Activated CD4-positive, alpha-beta T cell treated with anti-CD3 and anti-CD28 coated beads, Interleukin-2, amount 10 ng/mL, durations not matched to agents 7 days and 5 days (primary cell): ENCODE measurements around the gene CAVIN1. TPM values are rescaled to one million over a fixed set of nuclear protein-coding genes. Genes with fewer than 3 reads are reported as not detected.
"Not testable (repeated sequence)": the region's sequence is repeated elsewhere in the genome, so short reads cannot be mapped to it uniquely, and the experiment has no call there.

Source experiments
- CTCF ChIA-PET: fragments of 350-600 bp; sonication (Branson Sonifier 250); formaldehyde crosslinking; loops from one replicate; lab custom pipeline; 2021; ENCODE audit warnings: antibody characterized with exemption; lab: Charles Lee
- POLR2A ChIA-PET: fragments of 350-600 bp; sonication (Branson Sonifier 250); formaldehyde crosslinking; loops from one replicate; lab custom pipeline; 2021; ENCODE audit warnings: antibody characterized with exemption; lab: Charles Lee
- DNase-seq: peaks from one replicate; pipeline ENCODE4 v3.0.0-alpha.2; 2020
- H3K27ac Mint-ChIP-seq: one replicate; pipeline ENCODE4 v1.8.0; 2021; ENCODE audit warnings: mild to moderate bottlenecking, moderate library complexity, mixed read lengths
- H3K27me3 Mint-ChIP-seq: one replicate; pipeline ENCODE4 v1.8.0; 2021; ENCODE audit warnings: mixed read lengths
- H3K36me3 Mint-ChIP-seq: one replicate; pipeline ENCODE4 v1.8.0; 2021; ENCODE audit warnings: low read depth, mixed read lengths
- H3K4me1 Mint-ChIP-seq: one replicate; pipeline ENCODE4 v1.8.0; 2021; ENCODE audit warnings: mixed read lengths
- H3K4me3 Mint-ChIP-seq: one replicate; pipeline ENCODE4 v1.8.0; 2021; ENCODE audit warnings: mild to moderate bottlenecking, moderate library complexity, mixed read lengths
- H3K9me3 Mint-ChIP-seq: one replicate; pipeline ENCODE4 v1.8.0; 2021; ENCODE audit warnings: mixed read lengths
- total RNA-seq, 2 experiments: library from RNA; stranded (reverse); gene quantifications; one replicate each; pipeline ENCODE4 v1.2.3, GENCODE V29; 2021

Gene CAVIN1
- total RNA-seq, 2 experiments from 2014 or later = 1.5 to 1.6 TPM

DNA sequence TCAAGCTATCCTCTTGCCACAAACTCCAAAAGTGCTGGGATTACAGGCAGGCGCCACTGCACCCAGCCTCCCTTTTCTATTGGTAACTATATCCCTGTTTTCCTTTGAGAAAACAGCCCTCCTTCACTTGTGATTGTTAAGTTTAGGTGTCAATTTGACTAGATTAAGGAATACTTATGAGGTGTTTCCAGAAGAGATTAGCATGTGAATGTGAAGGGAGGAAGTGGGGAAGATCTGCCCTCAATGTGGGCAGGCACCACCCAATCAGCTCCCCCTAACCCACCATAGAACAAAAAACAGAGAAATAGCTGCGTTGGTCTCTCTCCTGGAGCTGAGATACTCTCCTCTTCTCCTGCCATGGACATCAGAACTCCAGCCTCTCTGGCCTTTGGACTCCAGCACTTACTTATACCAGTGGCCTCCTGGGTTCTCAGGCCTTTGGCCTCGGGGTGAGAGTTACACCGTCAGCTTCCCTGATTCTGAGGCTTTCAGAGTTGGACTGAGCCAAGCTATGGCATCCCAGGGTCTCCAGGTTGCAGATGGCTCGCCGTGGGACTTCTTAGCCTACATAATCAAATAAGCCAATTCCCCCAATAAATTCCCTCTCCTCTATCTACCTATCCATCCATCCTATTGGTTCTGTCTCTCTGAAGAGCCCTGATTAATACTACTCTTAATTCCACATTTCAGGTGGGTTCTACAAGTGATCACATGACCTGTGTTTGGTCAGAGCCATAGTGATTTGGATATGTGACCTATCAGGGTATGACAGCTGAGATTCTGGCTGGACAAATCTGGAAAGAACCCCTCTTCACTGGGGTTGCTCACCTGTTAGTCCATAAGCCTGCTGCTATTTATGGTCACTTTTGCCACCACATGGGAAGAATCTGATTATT is 22.9 kb downstream of the CAVIN1 start:
- Mint-ChIP-seq H3K27me3 (no peaks in the 10 kb centered on the region), H3K4me3 (no peak overlapping the region), H3K4me1 (peaks cover 33% of the 10 kb centered on the region), H3K9me3 (no peaks in the 10 kb centered on the region), H3K36me3 (no peaks in the 10 kb centered on the region), H3K27ac (peak overlapping the region; percentile 15)
- DNase-seq = no peak
- POLR2A ChIA-PET = interaction anchor here (0.9 kb wide), 1 partner anchor 12 kb away, joined by 3 read pairs; the partner anchor contains the start of gene STAT3
- CTCF ChIA-PET = interaction anchor here (1.8 to 14.5 kb wide), 3 partner anchors 11 to 82 kb away, joined by 7 to 357 read pairs (median 50); partner anchors contain the start of gene STAT3

DNA sequence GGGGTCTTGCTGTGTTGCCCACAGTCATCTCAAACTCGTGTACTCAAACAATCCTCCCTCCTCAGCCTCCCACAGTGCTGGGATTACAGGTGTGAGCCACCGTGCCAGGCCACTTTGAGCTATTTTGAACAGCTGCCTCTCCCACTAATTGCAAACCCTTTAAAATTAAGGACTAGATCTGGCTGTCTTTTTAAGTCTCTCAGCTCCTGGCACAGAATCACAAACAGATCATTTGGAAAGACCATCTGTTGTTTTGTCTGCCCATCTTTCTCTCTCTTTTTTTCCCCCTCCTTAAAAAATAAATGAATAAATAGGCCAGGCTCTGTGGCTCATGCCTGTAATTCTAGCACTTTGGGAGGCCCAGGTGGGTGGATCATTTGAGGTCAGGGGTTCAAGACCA is 23.9 kb downstream of the CAVIN1 start:
- no peak for DNase-seq
- no peaks in the 10 kb centered on the region for H3K27me3 Mint-ChIP-seq
- no peaks in the 10 kb centered on the region for H3K9me3 Mint-ChIP-seq
- H3K4me3 Mint-ChIP-seq = no peak overlapping the region
- ChIA-PET CTCF (interaction anchor here (0.7 to 14.5 kb wide), 7 partner anchors 8 to 120 kb away, joined by 3 to 357 read pairs (median 7); partner anchors contain the start of gene STAT3), POLR2A (interaction anchor here (0.9 kb wide), 1 partner anchor 11 kb away, joined by 3 read pairs; the partner anchor contains the start of gene STAT3)
- no peak overlapping the region for H3K27ac Mint-ChIP-seq
- H3K36me3 Mint-ChIP-seq = no peaks in the 10 kb centered on the region
- peaks cover 37% of the 10 kb centered on the region for H3K4me1 Mint-ChIP-seq

DNA sequence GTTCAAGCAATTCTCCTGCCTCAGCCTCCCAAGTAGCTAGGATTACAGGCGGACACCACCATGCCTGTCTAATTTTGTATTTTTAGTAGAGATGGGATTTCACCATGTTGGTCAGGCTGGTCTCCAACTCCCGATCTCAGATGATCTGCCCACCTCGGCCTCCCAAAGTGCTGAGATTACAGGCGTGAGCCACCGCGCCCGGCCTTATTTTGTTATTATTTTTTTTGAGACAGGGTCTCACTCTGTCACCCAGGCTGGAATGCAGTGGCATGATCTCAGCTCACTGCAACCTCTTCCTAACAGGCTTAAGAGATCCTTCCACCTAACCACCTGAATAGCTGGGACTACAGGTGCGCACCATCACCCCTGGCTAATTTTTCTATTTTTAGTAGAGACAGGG is 27.5 kb downstream of the CAVIN1 start:
- H3K36me3 Mint-ChIP-seq, H3K27ac Mint-ChIP-seq, H3K4me3 Mint-ChIP-seq, H3K27me3 Mint-ChIP-seq, DNase-seq, POLR2A ChIA-PET, H3K9me3 Mint-ChIP-seq: not testable (repeated sequence)
- peaks cover 39% of the 10 kb centered on the region for H3K4me1 Mint-ChIP-seq
- CTCF ChIA-PET = interaction anchor here (0.9 to 2.7 kb wide), 3 partner anchors 8 to 19 kb away, joined by 3 to 8 read pairs (median 4); no protein-coding TSS in a partner anchor

DNA sequence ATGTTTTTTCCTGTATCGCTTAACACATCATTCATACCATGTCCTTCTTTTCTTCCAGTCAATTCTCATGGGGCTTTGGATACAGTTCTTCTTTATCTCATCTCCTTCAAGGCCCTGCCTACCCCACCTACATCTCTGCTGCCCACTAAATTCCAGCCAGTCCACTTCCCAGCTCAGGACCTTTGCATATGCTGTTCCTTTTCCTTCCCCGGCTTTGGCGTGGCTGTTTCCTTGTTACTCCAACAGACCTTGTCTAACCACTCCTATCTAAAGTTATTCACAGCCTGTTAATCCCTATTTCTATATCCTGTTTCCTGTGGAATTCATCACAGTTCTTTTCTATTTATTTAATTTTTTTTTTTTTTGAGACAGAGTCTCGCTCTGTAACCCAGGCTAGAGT is 28.2 kb downstream of the CAVIN1 start:
- DNase-seq = no peak
- CTCF ChIA-PET = interaction anchor here (1.2 to 2.7 kb wide), 3 partner anchors 9 to 13 kb away, joined by 4 to 11 read pairs (median 8); no protein-coding TSS in a partner anchor
- H3K27ac Mint-ChIP-seq = no peak overlapping the region
- POLR2A ChIA-PET = interaction anchor here (0.7 kb wide), 1 partner anchor 664 kb away, joined by 3 read pairs; no protein-coding TSS in a partner anchor
- H3K36me3 Mint-ChIP-seq = no peaks in the 10 kb centered on the region
- no peaks in the 10 kb centered on the region for H3K27me3 Mint-ChIP-seq
- H3K9me3 Mint-ChIP-seq = no peaks in the 10 kb centered on the region
- H3K4me3 Mint-ChIP-seq = no peak overlapping the region
- H3K4me1 Mint-ChIP-seq = peaks cover 38% of the 10 kb centered on the region

- peaks cover 39% of the 10 kb centered on the region for H3K4me1 Mint-ChIP-seq
- ChIA-PET POLR2A (no interaction called here), CTCF (interaction anchor here (0.7 to 2.7 kb wide), 7 partner anchors 11 to 80 kb away, joined by 3 to 16 read pairs (median 8); no protein-coding TSS in a partner anchor)
- no peak for DNase-seq
- no peaks in the 10 kb centered on the region for H3K9me3 Mint-ChIP-seq
- H3K27me3 Mint-ChIP-seq = no peaks in the 10 kb centered on the region
- H3K4me3 Mint-ChIP-seq = no peak overlapping the region
- H3K36me3 Mint-ChIP-seq = no peaks in the 10 kb centered on the region
- H3K27ac Mint-ChIP-seq = no peak overlapping the region
These were observed 30.2 kb downstream of the CAVIN1 start for GRCh38 chr17:42392692-42393415.

DNA sequence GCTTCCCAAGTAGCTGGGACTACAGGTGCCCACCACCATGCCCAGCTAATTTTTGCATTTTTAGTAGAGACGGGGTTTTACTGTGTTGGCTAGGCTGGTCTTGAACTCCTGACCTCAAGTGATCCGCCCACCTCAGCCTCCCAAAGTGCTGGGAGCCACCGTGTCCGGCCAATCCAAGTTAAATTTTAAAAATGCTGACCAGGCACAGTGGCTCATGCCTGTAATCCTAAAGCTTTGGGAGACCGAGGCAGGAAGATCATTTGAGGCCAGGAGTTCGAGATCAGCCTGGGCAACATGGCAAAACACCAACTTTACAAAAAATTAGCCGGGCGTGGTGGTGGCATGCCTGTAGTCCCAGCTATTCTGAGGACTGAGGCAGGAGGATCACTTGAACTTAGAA is 31.6 kb downstream of the CAVIN1 start:
- not testable (repeated sequence) for H3K36me3 Mint-ChIP-seq, H3K27me3 Mint-ChIP-seq
- CTCF ChIA-PET = interaction anchor here (1.0 to 1.9 kb wide), 4 partner anchors 11 to 93 kb away, joined by 3 to 16 read pairs (median 6); no protein-coding TSS in a partner anchor

DNA sequence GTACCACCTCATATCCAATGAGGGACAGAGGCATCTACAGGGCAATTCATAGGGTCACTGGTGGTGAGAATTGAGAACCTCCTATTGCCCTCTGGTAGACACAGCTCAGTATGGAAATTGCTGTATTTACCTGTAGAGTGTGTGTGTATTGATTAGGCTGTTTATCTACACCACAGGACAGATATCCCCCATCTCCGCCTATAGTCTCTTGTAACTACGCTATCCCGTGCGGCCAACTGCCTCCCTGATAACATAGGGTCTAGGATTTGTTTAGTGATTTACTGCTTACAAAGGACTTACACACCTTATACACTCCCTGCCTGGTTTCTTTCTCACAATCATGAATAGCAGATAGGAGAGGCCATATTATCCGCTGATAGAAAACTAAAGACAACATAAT is 33.2 kb downstream of the CAVIN1 start:
- POLR2A ChIA-PET = no interaction called here
- CTCF ChIA-PET = interaction anchor here (1.0 to 3.4 kb wide), 4 partner anchors 12 to 208 kb away, joined by 3 to 50 read pairs (median 6); no protein-coding TSS in a partner anchor
- peak overlapping the region; percentile 57 for H3K4me3 Mint-ChIP-seq
- no peak for DNase-seq
- peaks cover 56% of the 10 kb centered on the region for H3K4me1 Mint-ChIP-seq
- H3K36me3 Mint-ChIP-seq = peaks cover 11% of the 10 kb centered on the region
- H3K27ac Mint-ChIP-seq = peak overlapping the region; percentile 100
- no peaks in the 10 kb centered on the region for H3K9me3 Mint-ChIP-seq
- H3K27me3 Mint-ChIP-seq = no peaks in the 10 kb centered on the region

More for the DNA sequence above, 31.6 kb downstream of the CAVIN1 start:
- not testable (repeated sequence) for DNase-seq, H3K4me3 Mint-ChIP-seq, H3K27ac Mint-ChIP-seq, H3K9me3 Mint-ChIP-seq
- POLR2A ChIA-PET = interaction anchor here (0.6 kb wide), 1 partner anchor 1886 kb away, joined by 3 read pairs; no protein-coding TSS in a partner anchor
- peaks cover 46% of the 10 kb centered on the region for H3K4me1 Mint-ChIP-seq

DNA sequence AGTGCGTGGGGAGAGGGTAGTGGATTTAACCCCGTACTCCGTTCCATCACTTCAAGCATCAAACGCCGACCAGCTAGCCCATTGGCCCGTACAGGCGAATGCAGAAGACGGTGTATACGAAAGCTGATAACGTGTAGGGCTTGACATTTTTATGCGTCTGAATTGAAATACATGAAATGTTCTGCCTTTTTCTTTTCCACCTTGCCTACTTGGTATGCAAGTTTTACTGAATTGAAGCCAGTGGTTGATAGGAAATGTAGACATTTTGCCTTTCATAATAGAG is 34.0 kb downstream of the CAVIN1 start:
- no peaks in the 10 kb centered on the region for H3K9me3 Mint-ChIP-seq

DNA sequence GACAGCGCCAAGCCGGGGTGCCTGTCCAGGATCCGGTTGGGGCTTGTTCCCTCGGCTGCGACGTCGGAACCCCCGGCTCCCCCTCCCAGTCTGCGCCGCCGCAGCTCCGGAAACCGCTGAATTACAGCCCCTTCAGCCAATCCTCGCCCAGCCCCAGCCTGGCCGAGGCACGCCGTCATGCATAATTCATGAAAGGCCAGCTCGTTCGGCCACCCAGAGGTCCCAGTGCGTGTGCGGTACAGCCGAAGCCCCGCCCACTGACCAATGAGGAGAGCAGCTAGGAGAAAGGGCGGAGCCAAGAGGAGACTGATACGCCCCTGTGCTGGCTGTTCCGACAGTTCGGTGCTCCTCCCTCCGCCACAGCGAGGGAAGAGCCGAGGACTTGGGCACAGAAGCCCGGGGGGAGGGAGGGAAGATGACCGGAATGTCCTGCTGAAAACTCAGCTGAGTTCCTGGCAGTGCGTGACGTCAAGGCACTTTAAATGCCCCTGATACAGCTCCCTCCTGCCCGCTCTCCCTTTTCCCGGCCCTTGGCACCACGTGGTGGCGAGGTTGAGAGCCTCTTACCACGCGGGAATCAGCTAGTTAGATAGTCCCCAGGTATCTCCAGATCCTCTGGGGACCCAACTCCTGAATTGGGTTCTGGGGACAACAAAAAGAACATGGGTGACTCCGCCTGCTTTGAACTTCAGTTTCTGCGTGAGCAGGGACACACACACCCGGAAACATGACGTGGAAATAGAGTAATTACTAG is 34.5 kb downstream of the CAVIN1 start, which contains the start of gene STAT3:
TSS of gene STAT3 (minus strand) at position 62 of the 754 bp plus-strand sequence. CDS start 39,926 bp downstream, outside the sequence.
- ChIA-PET CTCF (interaction anchor here (0.8 to 3.4 kb wide), 10 partner anchors 8 to 291 kb away, joined by 3 to 50 read pairs (median 4); no protein-coding TSS in a partner anchor), POLR2A (interaction anchor here (0.5 to 1.7 kb wide), 12 partner anchors 11 to 575 kb away, joined by 3 to 9 read pairs (median 3); no protein-coding TSS in a partner anchor)
- H3K27me3 Mint-ChIP-seq = no peaks in the 10 kb centered on the region
- H3K9me3 Mint-ChIP-seq = no peaks in the 10 kb centered on the region
- peak; percentile 100 for DNase-seq
- peak within 1 kb of the TSS; percentile 97 for H3K4me3 Mint-ChIP-seq
- H3K36me3 Mint-ChIP-seq = peaks cover 14% of the 10 kb centered on the region
- H3K27ac Mint-ChIP-seq = peak within 1 kb of the TSS; percentile 100
- H3K4me1 Mint-ChIP-seq = peaks cover 52% of the 10 kb centered on the region

More for the DNA sequence above, 34.0 kb downstream of the CAVIN1 start:
- ChIA-PET CTCF (interaction anchor here (0.9 to 3.4 kb wide), 10 partner anchors 8 to 290 kb away, joined by 3 to 50 read pairs (median 4); no protein-coding TSS in a partner anchor), POLR2A (interaction anchor here (0.5 to 1.7 kb wide), 6 partner anchors 10 to 575 kb away, joined by 3 to 9 read pairs (median 3); no protein-coding TSS in a partner anchor)
- H3K36me3 Mint-ChIP-seq = peaks cover 14% of the 10 kb centered on the region
- H3K4me3 Mint-ChIP-seq = peak overlapping the region; percentile 97
- peak overlapping the region; percentile 100 for H3K27ac Mint-ChIP-seq
- no peaks in the 10 kb centered on the region for H3K27me3 Mint-ChIP-seq
- no peak for DNase-seq
- H3K4me1 Mint-ChIP-seq = peaks cover 54% of the 10 kb centered on the region

- Mint-ChIP-seq H3K9me3 (no peaks in the 10 kb centered on the region), H3K36me3 (peaks cover 14% of the 10 kb centered on the region), H3K4me3 (peak overlapping the region; percentile 97), H3K27ac (peak overlapping the region; percentile 100), H3K4me1 (peaks cover 54% of the 10 kb centered on the region), H3K27me3 (no peaks in the 10 kb centered on the region)
- ChIA-PET POLR2A (interaction anchor here (0.5 to 1.7 kb wide), 11 partner anchors 9 to 457 kb away, joined by 3 to 9 read pairs (median 3); no protein-coding TSS in a partner anchor), CTCF (interaction anchor here (0.8 to 3.4 kb wide), 9 partner anchors 9 to 291 kb away, joined by 3 to 50 read pairs (median 4); no protein-coding TSS in a partner anchor)
- peak; percentile 36 for DNase-seq
These were observed 35.2 kb downstream of the CAVIN1 start for GRCh38 chr17:42387661-42388380.
